Coronary artery (tissue), 2 donors: Measurements from ENCODE around the gene PFKFB4.
"Not testable (repeated sequence)": the region's sequence is repeated elsewhere in the genome, so short reads cannot be mapped to it uniquely, and the experiment has no call there.

Source experiments
- DNase-seq: peaks from one replicate; pipeline ENCODE4 v3.0.0-alpha.2; 2017; ENCODE audit warnings: low spot score
- H3K27ac ChIP-seq, 2 donors: fragments of 200-600 bp; sonication (generic); one replicate each; pipeline ENCODE4 v1.5.1; 2016 to 2019
- H3K4me3 ChIP-seq: fragments of 200-600 bp; sonication (generic); 2 replicates; pipeline ENCODE4 v1.5.1; 2016; ENCODE audit warnings: mild to moderate bottlenecking, moderate library complexity
- TF ChIP-seq, protein P1 (sequence below): fragments of 200-600 bp; sonication (generic); IDR thresholded peaks from one replicate; pipeline ENCODE4 v1.5.1; 2019; ENCODE audit warnings: antibody characterized with exemption

PFKFB4 gene

DNA sequence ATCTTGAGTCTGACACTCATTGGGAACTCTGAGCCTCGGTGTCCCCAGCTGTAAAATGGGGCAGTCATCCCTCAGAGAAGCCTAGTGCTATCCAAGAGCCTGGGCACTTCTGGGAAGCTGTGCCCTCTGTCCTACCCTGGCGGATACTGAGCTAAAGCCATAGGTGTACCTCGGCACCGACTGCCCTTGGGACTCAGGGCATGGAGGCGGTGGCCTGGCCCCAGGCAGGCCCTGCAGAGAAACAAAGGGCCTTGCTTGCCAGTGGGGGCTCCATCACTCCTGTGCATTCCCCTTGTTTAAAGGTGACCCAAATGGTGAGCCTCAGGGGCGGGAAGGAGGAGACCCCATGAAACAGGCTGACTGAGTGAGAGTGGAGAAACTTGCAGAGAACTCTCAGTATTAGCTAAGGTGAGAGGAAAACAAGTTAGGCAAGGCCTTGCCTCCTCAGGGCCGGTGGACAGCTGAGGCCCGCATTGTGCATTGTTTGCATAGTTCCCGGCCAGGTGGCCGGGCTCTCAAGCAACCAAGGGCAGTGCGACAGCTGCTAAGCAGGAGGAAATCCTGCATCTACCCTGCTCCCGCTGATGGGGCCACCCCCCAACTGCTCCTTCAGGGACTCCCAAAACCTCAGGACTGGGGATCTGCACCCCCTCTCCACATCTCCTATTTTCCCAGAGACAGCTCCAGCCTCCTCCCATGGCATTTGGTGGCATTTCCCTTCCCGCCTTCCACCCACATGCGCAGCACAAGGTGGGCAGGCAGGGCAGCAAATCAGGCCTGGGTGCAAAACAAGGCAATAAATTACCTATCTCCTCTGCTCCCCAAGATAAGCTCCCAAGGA, 4.3 kb downstream of the PFKFB4 start:
- no peak overlapping the region for H3K4me3 ChIP-seq
- DNase-seq = no peak
- TF ChIP-seq, protein P1, sequence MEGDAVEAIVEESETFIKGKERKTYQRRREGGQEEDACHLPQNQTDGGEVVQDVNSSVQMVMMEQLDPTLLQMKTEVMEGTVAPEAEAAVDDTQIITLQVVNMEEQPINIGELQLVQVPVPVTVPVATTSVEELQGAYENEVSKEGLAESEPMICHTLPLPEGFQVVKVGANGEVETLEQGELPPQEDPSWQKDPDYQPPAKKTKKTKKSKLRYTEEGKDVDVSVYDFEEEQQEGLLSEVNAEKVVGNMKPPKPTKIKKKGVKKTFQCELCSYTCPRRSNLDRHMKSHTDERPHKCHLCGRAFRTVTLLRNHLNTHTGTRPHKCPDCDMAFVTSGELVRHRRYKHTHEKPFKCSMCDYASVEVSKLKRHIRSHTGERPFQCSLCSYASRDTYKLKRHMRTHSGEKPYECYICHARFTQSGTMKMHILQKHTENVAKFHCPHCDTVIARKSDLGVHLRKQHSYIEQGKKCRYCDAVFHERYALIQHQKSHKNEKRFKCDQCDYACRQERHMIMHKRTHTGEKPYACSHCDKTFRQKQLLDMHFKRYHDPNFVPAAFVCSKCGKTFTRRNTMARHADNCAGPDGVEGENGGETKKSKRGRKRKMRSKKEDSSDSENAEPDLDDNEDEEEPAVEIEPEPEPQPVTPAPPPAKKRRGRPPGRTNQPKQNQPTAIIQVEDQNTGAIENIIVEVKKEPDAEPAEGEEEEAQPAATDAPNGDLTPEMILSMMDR = no peak
- H3K27ac ChIP-seq = no peak overlapping the region

GRCh38 chr3:48551651-48552050, 5.0 kb downstream of the PFKFB4 start:
- DNase-seq, H3K27ac ChIP-seq: not testable (repeated sequence)

GRCh38 chr3:48548729-48549705, 7.6 kb downstream of the PFKFB4 start:
- H3K27ac ChIP-seq = peak overlapping the region in 1 of 2 donors; percentile 3
- H3K4me3 ChIP-seq = no peak overlapping the region
- DNase-seq = peak; percentile 88
- TF ChIP-seq, protein P1 = peak; percentile 86

More at GRCh38 chr3:48551651-48552050, 5.0 kb downstream of the PFKFB4 start:
- H3K4me3 ChIP-seq = not testable (repeated sequence)

DNA sequence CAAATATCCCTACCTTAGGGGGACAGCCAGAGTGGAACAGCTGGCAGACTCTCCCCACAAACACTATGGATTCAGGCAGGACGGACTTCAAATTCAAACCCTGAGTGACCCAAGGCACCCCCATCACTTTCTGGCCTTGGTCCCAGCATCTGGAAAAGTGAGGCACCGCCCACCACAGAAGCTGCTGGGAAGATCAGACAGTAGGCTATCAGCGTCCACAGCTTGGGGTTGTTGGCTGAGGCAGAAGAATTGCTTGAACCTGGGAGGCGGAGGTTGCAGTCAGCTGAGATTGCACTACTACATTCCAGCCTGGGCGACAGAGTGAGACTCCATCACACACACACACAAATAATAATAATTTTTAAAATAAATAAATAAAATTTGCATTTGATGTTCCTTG, 8.5 kb downstream of the PFKFB4 start:
- Histone ChIP-seq H3K27ac (no peak overlapping the region), H3K4me3 (no peak overlapping the region)
- TF ChIP-seq, protein P1 = no peak
- DNase-seq = no peak

DNA sequence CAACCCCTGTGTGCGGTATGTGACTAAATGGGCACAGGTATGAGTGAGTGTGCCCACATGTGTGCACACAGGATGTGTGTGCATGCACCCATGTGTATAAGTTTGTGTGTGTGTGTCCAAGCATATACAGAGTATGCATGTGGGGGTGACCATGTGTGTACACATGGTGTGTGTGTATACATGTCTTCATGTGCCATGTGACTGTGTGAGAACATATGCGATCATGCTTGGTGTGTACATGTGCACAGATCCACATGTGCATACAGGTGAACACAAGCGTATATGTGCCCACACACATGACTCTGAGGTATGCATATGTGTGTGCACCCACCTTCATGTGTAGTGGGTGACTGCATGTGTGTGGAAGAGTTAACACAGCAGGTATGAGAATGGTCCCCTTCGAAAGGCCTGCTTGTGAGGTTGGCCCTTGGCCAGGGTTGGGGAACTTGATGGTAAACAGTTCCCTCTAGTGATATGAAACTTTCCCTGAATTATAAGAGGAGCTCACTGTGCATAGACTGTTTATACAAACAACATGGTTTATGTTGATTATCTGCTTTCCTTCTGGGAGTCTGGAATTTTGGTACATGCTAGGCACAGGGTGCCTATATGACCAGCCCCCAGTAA, 10.3 kb downstream of the PFKFB4 start:
- TF ChIP-seq, protein P1 = no peak
- Histone ChIP-seq H3K27ac (no peak overlapping the region), H3K4me3 (no peak overlapping the region)
- DNase-seq = no peak

- DNase-seq = no peak
Observed at GRCh38 chr3:48544141-48544540, 12.5 kb downstream of the PFKFB4 start.

More at GRCh38 chr3:48544141-48544540, 12.5 kb downstream of the PFKFB4 start:
- TF ChIP-seq, protein P1 = no peak
- no peak overlapping the region for H3K4me3 ChIP-seq
- H3K27ac ChIP-seq = no peak overlapping the region
